HL-60 (cell line): ENCODE data around the gene LRRC61.

Experiments
- CTCF ChIP-seq: IDR thresholded peaks from one replicate; pipeline ENCODE4 v1.5.1; 2011; ENCODE audit warnings: low read length, control low read depth, inconsistent platforms; ENCODE audit not compliant: insufficient read depth
- GABPA ChIP-seq: IDR thresholded peaks from 2 replicates; pipeline ENCODE4 v1.6.1; 2012; ENCODE audit warnings: low read depth
- POLR2AphosphoS5 ChIP-seq: IDR thresholded peaks from 2 replicates; pipeline ENCODE4 v1.6.1; 2012; ENCODE audit warnings: low read depth

- no peak for TF ChIP-seq CTCF
- no peak for TF ChIP-seq GABPA
- TF ChIP-seq POLR2AphosphoS5: no peak
Measured at GRCh38 chr7:150340875-150341262, 17.7 kb downstream of the LRRC61 start.
